ENCODE results near the gene LRIT2.
"Not testable (repeated sequence)": the region's sequence is repeated elsewhere in the genome, so short reads cannot be mapped to it uniquely, and the experiment has no call there.

The LRIT2 gene

DNA sequence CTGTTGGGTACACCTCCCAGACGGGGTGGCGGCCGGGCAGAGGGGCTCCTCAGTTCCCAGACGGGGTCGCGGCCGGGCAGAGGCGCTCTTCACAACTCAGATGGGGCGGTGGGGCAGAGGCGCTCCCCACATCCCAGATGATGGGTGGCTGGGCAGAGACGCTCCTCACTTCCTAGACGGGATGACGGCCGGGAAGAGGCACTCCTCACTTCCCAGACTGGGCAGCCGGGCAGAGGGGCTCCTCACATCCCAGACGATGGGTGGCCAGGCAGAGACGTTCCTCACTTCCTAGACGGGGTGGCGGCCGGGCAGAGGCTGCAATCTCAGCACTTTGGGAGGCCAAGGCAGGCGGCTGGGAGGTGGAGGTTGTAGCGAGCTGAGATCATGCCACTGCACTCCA, 45.0 kb downstream of the LRIT2 start:
- DNase-seq (ENCODE audit: low read depth): not testable (repeated sequence)

GRCh38 chr10:84179059-84179710, 46.2 kb downstream of the LRIT2 start:
- no peak for DNase-seq (ENCODE audit: low read depth)

- DNase-seq (ENCODE audit: low read depth): no peak
These were observed 47.2 kb downstream of the LRIT2 start for GRCh38 chr10:84178160-84178609.

DNA sequence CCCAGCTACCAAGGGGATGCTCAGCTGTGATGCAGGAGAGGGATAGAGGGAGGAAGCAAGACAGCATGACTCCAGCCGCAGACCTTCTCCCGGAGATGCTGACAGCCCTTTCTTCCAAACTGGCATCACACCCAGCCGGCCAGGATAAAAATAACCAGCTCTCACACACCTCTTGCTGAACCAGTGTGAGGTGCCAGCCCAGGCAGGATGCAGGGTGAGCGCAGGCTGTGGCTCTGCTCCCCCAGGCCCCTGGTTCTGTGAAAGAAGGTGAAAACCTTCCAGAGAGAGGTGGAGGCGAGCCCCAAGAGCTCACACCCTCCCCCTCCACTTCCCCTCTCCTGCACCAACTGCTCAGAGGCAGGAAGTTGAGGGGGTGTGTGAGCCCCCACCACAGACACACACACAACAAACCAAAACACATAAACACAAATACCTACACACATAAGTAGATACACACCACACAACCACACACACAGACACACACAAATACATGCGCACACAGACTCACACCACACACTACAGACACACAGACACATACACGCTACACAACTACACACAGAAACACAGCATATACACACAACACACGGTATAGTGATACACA, 47.7 kb downstream of the LRIT2 start:
- no peak for DNase-seq (ENCODE audit: low read depth)

DNA sequence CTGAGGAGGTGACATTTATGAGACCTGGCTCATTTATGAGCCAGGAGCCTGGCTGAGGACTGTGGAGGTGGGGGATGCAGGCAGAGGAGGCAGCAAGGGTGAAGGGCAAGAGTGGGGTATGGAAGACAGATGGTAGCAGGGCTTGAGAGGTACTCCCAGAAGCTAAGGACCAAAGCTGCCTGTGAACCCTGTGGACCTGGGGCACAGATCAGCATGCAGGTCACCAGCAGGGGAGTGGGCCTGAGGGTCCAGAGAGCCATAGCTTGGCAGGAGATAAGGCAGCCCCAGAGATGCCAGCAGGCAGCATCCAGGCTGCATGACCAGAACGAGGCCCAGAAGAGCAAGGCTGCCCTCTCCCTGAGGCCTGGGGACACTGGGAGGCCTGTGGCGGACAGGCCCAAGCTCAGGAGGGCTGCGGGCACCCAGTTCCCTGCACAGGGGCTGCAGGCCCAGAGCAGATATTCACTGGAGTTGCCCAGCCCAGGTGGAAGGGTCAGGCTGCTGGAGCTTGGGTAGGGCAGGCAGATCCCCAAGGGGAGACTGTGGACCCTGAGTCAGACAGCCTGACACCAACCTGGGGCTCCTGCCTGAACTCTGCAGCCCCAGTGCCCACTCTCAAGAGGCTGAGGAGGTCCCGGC, 48.4 kb downstream of the LRIT2 start:
- DNase-seq (ENCODE audit: low read depth): no peak

GRCh38 chr10:84176351-84176750, 49.0 kb downstream of the LRIT2 start:
- no peak for DNase-seq (ENCODE audit: low read depth)

GRCh38 chr10:84175436-84175835, 49.9 kb downstream of the LRIT2 start:
- no peak for DNase-seq (ENCODE audit: low read depth)

DNA sequence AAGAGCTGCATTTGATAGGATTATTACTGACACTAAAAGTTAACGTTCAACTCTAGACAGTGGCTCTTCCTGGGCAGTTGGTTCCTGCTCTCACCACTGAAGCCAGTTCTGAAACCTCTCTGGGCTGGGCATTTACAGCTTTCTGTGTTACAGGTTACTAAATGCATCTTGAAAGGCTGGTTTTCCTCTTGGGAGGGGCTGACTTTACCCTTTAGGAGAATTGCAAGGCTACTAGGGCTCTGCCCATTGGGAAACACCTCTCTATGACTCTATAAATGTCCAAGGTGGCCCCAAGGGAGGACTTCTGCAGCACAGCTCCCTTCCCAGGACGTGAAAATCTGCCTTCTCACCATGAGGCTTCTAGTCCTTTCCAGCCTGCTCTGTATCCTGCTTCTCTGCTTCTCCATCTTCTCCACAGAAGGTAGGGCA, 51.8 kb downstream of the LRIT2 start, which contains the start of gene GPR15LG:
GPR15LG (plus strand) TSS at position 301 of the 429 bp plus-strand sequence; CDS start at position 352, 51 bp downstream.
- no peak for DNase-seq (ENCODE audit: low read depth)

DNA sequence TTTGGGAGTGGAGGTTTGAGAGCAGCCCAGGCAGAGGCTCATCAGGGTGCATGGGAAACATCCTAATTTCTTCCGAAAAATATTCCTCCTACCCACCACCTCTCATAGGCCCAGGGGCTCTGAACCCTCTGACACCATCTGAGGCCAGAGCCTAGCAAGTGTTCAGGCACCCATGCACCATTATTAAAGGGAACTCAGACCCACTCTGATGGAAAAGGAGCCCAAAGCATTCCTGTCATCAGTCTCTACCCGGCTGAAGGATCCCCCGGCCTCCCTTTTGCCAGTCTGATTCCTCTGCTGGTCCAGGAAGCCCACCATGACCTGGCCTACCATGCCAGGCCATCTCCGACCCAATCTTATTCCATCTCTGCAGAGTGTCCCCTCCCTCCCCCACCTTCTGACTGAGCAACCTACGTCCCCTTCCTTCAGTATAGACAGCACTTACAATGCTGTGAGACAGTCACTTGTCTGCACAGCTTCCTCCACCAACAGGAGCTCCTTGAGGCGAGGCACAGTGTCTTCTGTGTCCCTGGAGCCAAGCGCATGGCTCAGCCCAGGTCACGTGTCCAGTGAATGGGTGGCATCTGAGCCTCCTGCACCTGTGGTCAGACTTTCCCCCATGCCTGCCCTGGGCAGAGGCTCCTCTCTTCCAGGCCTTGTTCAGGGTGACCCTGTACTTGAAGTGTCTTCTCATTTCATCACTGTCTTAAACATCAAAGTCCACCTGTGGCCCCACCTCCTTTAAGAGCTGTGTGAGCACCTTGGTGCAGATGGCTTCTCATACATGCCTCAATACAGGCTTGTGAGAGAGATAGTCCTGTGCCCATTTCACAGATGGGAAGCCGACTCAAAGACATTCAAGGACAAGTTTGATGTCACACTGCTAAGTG, 52.6 kb downstream of the LRIT2 start:
- no peak for DNase-seq (ENCODE audit: low read depth)

DNA sequence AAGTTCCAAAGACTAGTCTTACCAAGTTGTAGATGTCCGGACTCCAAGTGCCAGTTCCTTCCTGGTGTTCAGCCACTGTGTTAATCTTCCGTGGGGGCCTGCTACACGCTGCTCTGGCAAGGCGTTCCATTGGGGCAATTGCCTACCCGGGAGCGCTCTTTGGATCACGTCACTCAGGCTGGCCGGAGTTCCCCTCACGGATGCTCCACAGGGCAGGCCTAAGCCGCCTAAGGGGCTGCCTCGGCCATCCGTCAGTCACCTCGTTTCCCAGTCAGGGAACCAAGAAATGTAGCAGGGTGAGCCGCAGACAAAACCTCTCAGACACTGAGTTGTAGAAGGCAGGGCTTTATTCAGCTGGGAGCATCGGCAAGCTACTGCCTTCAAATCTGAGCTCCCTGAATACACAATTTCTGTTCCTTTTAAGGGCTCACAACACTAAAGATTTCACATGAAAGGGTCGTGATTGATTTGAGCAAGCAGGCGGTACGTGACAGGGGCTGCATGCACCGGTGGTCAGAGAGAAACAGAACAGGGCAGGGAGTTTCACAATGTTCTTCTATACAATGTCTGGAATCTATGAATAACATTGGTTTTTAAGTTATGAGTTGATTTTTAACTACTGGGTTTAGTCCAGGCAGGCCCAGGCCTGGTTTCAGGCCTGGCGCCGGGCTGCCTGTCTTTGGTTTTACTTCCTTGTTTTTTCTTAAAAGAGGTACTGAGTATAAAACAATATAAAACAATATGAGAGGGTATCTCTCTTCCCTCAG, 53.5 kb downstream of the LRIT2 start:
- DNase-seq (ENCODE audit: low read depth): not testable (repeated sequence)

DNA sequence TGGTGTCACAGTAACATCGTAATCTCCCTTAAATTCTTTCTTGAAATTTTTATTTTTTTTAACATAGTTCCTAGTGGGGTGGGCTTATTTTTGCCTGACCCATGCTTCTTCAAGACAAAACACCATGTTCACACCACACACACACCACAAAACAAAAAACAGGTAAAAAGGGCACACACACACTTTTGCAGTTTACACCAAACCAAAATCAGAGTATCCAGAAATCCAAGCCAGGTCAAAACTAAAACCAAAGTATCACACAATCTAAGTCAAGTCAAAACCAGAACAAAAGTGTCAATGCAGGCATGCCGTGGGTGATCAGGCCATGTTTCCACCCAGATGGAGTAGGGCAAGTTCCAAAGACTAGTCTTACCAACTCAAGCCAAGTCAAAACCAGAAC, 54.1 kb downstream of the LRIT2 start:
- not testable (repeated sequence) for DNase-seq (ENCODE audit: low read depth)

Data from CMK (cell line).